NT2/D1 (cell line): ENCODE measurements around the gene TRRAP.

Source experiments
- SUZ12 ChIP-seq: IDR thresholded peaks from 2 replicates; pipeline ENCODE4 v1.6.1; 2011; ENCODE audit not compliant: insufficient read length, insufficient read depth; ENCODE audit errors: extremely low read depth
- YY1 ChIP-seq: IDR thresholded peaks from 2 replicates; pipeline ENCODE4 v1.6.1; 2011; ENCODE audit not compliant: insufficient read length, insufficient read depth

DNA sequence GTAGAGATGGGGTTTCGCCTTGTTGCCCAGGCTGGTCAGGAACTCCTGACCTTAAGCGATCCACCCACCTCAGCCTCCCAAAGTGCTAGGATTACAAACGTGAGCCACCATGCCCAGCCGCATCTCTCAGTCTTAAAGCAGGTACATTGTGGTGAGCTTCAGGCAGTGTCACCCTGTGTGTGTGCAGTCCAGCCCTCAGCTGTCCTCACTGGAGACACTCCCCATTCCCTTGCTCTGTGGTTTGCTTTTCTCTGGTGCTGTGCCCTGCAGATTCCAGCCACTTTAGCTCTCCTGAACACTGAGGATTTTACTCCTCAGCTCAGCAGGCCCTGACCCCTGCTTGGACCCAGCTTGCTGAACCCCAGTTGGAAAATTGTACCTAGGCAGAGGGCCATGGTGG, 6.1 kb downstream of the TRRAP start:
- no peak for TF ChIP-seq YY1
- TF ChIP-seq SUZ12: no peak
